HUES64 (cell line): Measurements from ENCODE around the gene EFNA4.

Experiments
- H3K27ac ChIP-seq: 2 replicates; pipeline ENCODE4 v1.7.0; 2013; ENCODE audit warnings: low read depth, low read length, inconsistent platforms
- H3K27me3 ChIP-seq: 2 replicates; pipeline ENCODE4 v1.6.1; 2013; ENCODE audit warnings: mild to moderate bottlenecking, low read length; ENCODE audit not compliant: insufficient read depth
- H3K36me3 ChIP-seq: 2 replicates; pipeline ENCODE4 v1.6.1; 2013; ENCODE audit warnings: mild to moderate bottlenecking, low read length; ENCODE audit not compliant: insufficient read depth
- H3K4me1 ChIP-seq: 2 replicates; pipeline ENCODE4 v1.6.1; 2013; ENCODE audit warnings: mild to moderate bottlenecking, low read length, moderate library complexity; ENCODE audit not compliant: insufficient read depth
- H3K4me3 ChIP-seq: 2 replicates; pipeline ENCODE4 v1.5.1; 2013; ENCODE audit warnings: mild to moderate bottlenecking, low read length, moderate library complexity
- H3K9ac ChIP-seq: 2 replicates; pipeline ENCODE4 v1.6.1; 2013; ENCODE audit warnings: mild to moderate bottlenecking, low read depth, low read length
- H3K9me3 ChIP-seq: 2 replicates; pipeline ENCODE4 v1.6.1; 2013; ENCODE audit warnings: low read depth, low read length; ENCODE audit not compliant: insufficient read depth
- WGBS: fragments of 150-250, 120-280 bp; methylation state at CpG from one replicate; pipeline ENCODE4 v1.1.7; 2013; ENCODE audit warnings: missing lambda C conversion rate; 5-methylcytosine and 5-hydroxymethylcytosine counted together

Gene EFNA4

GRCh38 chr1:155094622-155094948 lies 31.0 kb downstream of the EFNA4 start:
- H3K9me3 ChIP-seq: no peaks in the 10 kb centered on the region
- no peak overlapping the region for H3K9ac ChIP-seq
- 85% methylated on average over 2 of the region's 2 CpGs for WGBS
- H3K27ac ChIP-seq: no peak overlapping the region
- H3K4me3 ChIP-seq: no peak overlapping the region
- peaks cover 3% of the 10 kb centered on the region for H3K27me3 ChIP-seq
- no peaks in the 10 kb centered on the region; the same call in 1 of the 2 replicates for H3K4me1 ChIP-seq
- no peaks in the 10 kb centered on the region for H3K36me3 ChIP-seq

GRCh38 chr1:155099331-155099730 lies 35.8 kb downstream of the EFNA4 start:
- Histone ChIP-seq H3K9ac (no peak overlapping the region), H3K4me1 (no peaks in the 10 kb centered on the region), H3K27me3 (no peaks in the 10 kb centered on the region; the same call in 1 of the 2 replicates), H3K9me3 (no peaks in the 10 kb centered on the region), H3K27ac (no peak overlapping the region), H3K4me3 (no peak overlapping the region), H3K36me3 (no peaks in the 10 kb centered on the region)
- 92% methylated on average over 7 of the region's 7 CpGs for WGBS

- WGBS: 96% methylated on average over 9 of the region's 9 CpGs
Measured at GRCh38 chr1:155103325-155103724, 39.8 kb downstream of the EFNA4 start.

GRCh38 chr1:155104605-155105534 lies 41.3 kb downstream of the EFNA4 start:
- Histone ChIP-seq H3K36me3 (no peaks in the 10 kb centered on the region), H3K9ac (no peak overlapping the region), H3K27ac (no peak overlapping the region), H3K27me3 (0 out of 2 replicates have a peak, but pooled peaks cover 2% of the 10 kb centered on the region), H3K4me1 (no peaks in the 10 kb centered on the region), H3K9me3 (no peaks in the 10 kb centered on the region), H3K4me3 (no peak overlapping the region)
- 90% methylated on average over 7 of the region's 7 CpGs for WGBS

More at GRCh38 chr1:155103325-155103724, 39.8 kb downstream of the EFNA4 start:
- 0 out of 2 replicates have a peak, but pooled peaks cover 2% of the 10 kb centered on the region for H3K27me3 ChIP-seq
- H3K9me3 ChIP-seq: no peaks in the 10 kb centered on the region
- no peak overlapping the region for H3K9ac ChIP-seq
- H3K4me1 ChIP-seq: no peaks in the 10 kb centered on the region
- no peak overlapping the region for H3K4me3 ChIP-seq
- no peak overlapping the region for H3K27ac ChIP-seq
- no peaks in the 10 kb centered on the region for H3K36me3 ChIP-seq

GRCh38 chr1:155105604-155106011 lies 42.1 kb downstream of the EFNA4 start:
- no peak overlapping the region for H3K9ac ChIP-seq
- WGBS: 86% methylated on average over 7 of the region's 7 CpGs
- H3K4me3 ChIP-seq: no peak overlapping the region
- no peak overlapping the region for H3K27ac ChIP-seq
- no peaks in the 10 kb centered on the region for H3K4me1 ChIP-seq
- no peaks in the 10 kb centered on the region for H3K9me3 ChIP-seq
- H3K36me3 ChIP-seq: no peaks in the 10 kb centered on the region
- H3K27me3 ChIP-seq: 0 out of 2 replicates have a peak, but pooled peaks cover 2% of the 10 kb centered on the region

GRCh38 chr1:155106862-155107261 lies 43.3 kb downstream of the EFNA4 start:
- 0 out of 2 replicates have a peak, but pooled peaks cover 2% of the 10 kb centered on the region for H3K27me3 ChIP-seq
- no peaks in the 10 kb centered on the region for H3K9me3 ChIP-seq
- WGBS: 77% methylated on average over 6 of the region's 6 CpGs
- H3K27ac ChIP-seq: no peak overlapping the region
- no peaks in the 10 kb centered on the region for H3K36me3 ChIP-seq
- no peak overlapping the region for H3K9ac ChIP-seq
- H3K4me3 ChIP-seq: no peak overlapping the region
- H3K4me1 ChIP-seq: no peaks in the 10 kb centered on the region

- H3K27ac ChIP-seq: no peak overlapping the region
- H3K4me1 ChIP-seq: no peaks in the 10 kb centered on the region
- H3K9ac ChIP-seq: no peak overlapping the region
- no peaks in the 10 kb centered on the region for H3K9me3 ChIP-seq
- H3K4me3 ChIP-seq: no peak overlapping the region
- H3K36me3 ChIP-seq: no peaks in the 10 kb centered on the region
- H3K27me3 ChIP-seq: 0 out of 2 replicates have a peak, but pooled peaks cover 2% of the 10 kb centered on the region
- 81% methylated on average over 12 of the region's 12 CpGs for whole genome bisulfite sequencing
Measured at GRCh38 chr1:155107309-155108264, 44.0 kb downstream of the EFNA4 start.

GRCh38 chr1:155108296-155108695 lies 44.8 kb downstream of the EFNA4 start:
- Histone ChIP-seq H3K9me3 (no peaks in the 10 kb centered on the region), H3K27ac (no peak overlapping the region), H3K9ac (no peak overlapping the region), H3K4me1 (no peaks in the 10 kb centered on the region), H3K27me3 (0 out of 2 replicates have a peak, but pooled peaks cover 2% of the 10 kb centered on the region), H3K4me3 (no peak overlapping the region), H3K36me3 (no peaks in the 10 kb centered on the region)
- WGBS: 94% methylated on average over 5 of the region's 5 CpGs

GRCh38 chr1:155110381-155110780 lies 46.8 kb downstream of the EFNA4 start:
- H3K9me3 ChIP-seq: no peaks in the 10 kb centered on the region
- no peak overlapping the region for H3K4me3 ChIP-seq
- H3K9ac ChIP-seq: no peak overlapping the region
- H3K27me3 ChIP-seq: 0 out of 2 replicates have a peak, but pooled peaks cover 2% of the 10 kb centered on the region
- H3K4me1 ChIP-seq: no peaks in the 10 kb centered on the region
- no peaks in the 10 kb centered on the region for H3K36me3 ChIP-seq
- H3K27ac ChIP-seq: no peak overlapping the region
- WGBS: 92% methylated on average over 4 of the region's 8 CpGs

- H3K27ac ChIP-seq: no peak overlapping the region
- H3K36me3 ChIP-seq: no peaks in the 10 kb centered on the region
- no peaks in the 10 kb centered on the region for H3K9me3 ChIP-seq
- WGBS: 87% methylated on average over 7 of the region's 8 CpGs
- no peak overlapping the region for H3K9ac ChIP-seq
- H3K4me1 ChIP-seq: no peaks in the 10 kb centered on the region
- H3K27me3 ChIP-seq: 0 out of 2 replicates have a peak, but pooled peaks cover 2% of the 10 kb centered on the region
- no peak overlapping the region for H3K4me3 ChIP-seq
Measured at GRCh38 chr1:155110826-155111225, 47.3 kb downstream of the EFNA4 start.
